ENCODE data around the gene MRNIP. TPM values are rescaled to one million over a fixed set of nuclear protein-coding genes. Genes with fewer than 3 reads are reported as not detected.
A peak's percentile ranks its signal among the peaks of the same experiment; 100 is the strongest.

MRNIP gene
- polyA plus RNA-seq, 2 of the 4 experiments (the other 2 are of a cell fraction): 21.4 to 29.7 TPM

DNA sequence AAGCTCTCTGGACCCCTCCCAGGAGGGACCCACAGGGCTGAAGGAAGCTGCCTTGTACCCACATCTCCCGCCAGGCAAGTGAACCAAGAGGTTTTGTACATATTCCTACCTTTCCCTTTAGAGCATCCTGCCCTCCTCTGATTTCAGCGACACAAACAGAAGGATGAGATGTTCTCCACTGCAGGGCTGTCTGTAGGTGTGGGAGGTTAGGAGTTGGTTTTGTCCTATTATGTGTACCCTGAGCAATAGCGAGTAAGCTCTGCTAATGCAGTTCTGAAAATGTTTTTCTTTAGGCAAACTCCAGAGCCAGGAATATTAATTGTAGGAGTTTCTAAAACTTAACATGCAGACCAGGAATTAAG lies 24.9 kb downstream of the MRNIP start:
- H3K4me3 ChIP-seq: no peak overlapping the region
- ChIA-PET POLR2A (interaction anchor here (1.6 kb wide), 1 partner anchor 13 kb away, joined by 7 read pairs; the partner anchor contains the start of gene SQSTM1), CTCF (interaction anchor here (1.9 to 11.6 kb wide), 3 partner anchors 11 to 32 kb away, joined by 5 to 86 read pairs (median 6); no protein-coding TSS in a partner anchor)
- 0 out of 6 replicates have a peak overlapping the region, but pooled peaks of 1 of the 2 experiments have one; percentile 30 for H3K27ac ChIP-seq
- TF ChIP-seq TFCP2L1 (CRISPR knock-in tag; IDR thresholded peaks at IDR 0.05): no peak
- TF ChIP-seq KDM1A (IDR thresholded peaks at IDR 0.05; ENCODE audit: low read depth): no peak
- TF ChIP-seq ESRRA (IDR thresholded peaks at IDR 0.05; ENCODE audit: borderline replicate concordance, low read length): no peak
- no peak for TF ChIP-seq HOXA7 (CRISPR knock-in tag; IDR thresholded peaks at IDR 0.05)
- no peak for TF ChIP-seq EHF (CRISPR knock-in tag; IDR thresholded peaks at IDR 0.05)
- TF ChIP-seq JUN (IDR thresholded peaks at IDR 0.05): no peak; a peak in 1 of 5 replicates
- no peak for TF ChIP-seq RNF2 (IDR thresholded peaks at IDR 0.05; ENCODE audit: borderline replicate concordance, low read depth)
- no peak for TF ChIP-seq HOXB13 (CRISPR knock-in tag; IDR thresholded peaks at IDR 0.05; ENCODE audit: low read depth)
- TF ChIP-seq ZNF302 (CRISPR knock-in tag; IDR thresholded peaks at IDR 0.05): no peak
- H3K4me2 ChIP-seq: no peak overlapping the region
- H3K9me3 ChIP-seq: no peaks in the 10 kb centered on the region
- DNase-seq (ENCODE audit: low read depth in 1 of 2, low spot score in 1 of 2) (no peak), FAIRE-seq (no peak), ATAC-seq (no peak; a peak in 1 of 6 replicates)
- peaks cover 59% of the 10 kb centered on the region for H3K4me1 ChIP-seq
- WGBS (ENCODE audit: missing lambda C conversion rate): 85% methylated on average over 3 of the region's 3 CpGs

DNA sequence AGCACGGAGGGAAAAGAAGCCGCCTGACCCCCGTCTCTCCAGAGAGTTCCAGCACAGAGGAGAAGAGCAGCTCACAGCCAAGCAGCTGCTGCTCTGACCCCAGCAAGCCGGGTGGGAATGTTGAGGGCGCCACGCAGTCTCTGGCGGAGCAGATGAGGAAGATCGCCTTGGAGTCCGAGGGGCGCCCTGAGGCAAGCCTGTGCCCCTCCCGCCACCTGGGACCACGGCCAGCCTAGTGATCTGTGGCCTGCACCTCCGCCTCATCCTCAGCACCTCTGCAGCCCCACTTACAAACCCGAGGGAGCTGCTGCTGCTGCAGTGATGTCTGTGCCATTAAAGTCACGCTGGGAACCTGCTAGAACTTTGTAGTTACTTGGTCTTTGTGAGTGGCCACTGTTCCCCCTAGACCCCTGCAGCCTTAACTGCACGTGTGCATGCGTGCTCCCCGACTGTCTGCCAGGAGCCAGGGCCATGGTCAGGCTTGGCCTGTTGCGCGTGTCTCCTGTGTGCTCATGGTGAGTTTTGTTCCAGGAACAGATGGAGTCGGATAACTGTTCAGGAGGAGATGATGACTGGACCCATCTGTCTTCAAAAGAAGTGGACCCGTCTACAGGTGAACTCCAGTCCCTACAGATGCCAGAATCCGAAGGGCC lies 25.4 kb downstream of the MRNIP start:
- Histone ChIP-seq H3K4me3 (no peak overlapping the region), H3K27ac (0 out of 6 replicates have a peak overlapping the region, but pooled peaks of 1 of the 2 experiments have one; percentile 14), H3K4me2 (no peak overlapping the region), H3K4me1 (peaks cover 63% of the 10 kb centered on the region), H3K9me3 (no peaks in the 10 kb centered on the region)
- DNase-seq (ENCODE audit: low read depth in 1 of 2, low spot score in 1 of 2) (no peak), ATAC-seq (peak; percentile 2; a peak in 5 of 6 replicates), FAIRE-seq (no peak)
- POLR2A ChIA-PET: interaction anchor here (1.6 kb wide), 1 partner anchor 12 kb away, joined by 7 read pairs; the partner anchor contains the start of gene SQSTM1
- CTCF ChIA-PET: interaction anchor here (0.9 to 11.6 kb wide), 6 partner anchors 10 to 37 kb away, joined by 3 to 86 read pairs (median 4); no protein-coding TSS in a partner anchor
- WGBS (ENCODE audit: missing lambda C conversion rate): 90% methylated on average over 20 of the region's 23 CpGs
- no peak for TF ChIP-seq POLR2A (IDR thresholded peaks at IDR 0.05; ENCODE audit: low read length)
- TF ChIP-seq FOSL2 (IDR thresholded peaks at IDR 0.05): no peak
- TF ChIP-seq FOSL2 (CRISPR knock-in tag; IDR thresholded peaks at IDR 0.05): no peak; the same call in 1 of the 2 replicates
- no peak for TF ChIP-seq KDM1A (IDR thresholded peaks at IDR 0.05; ENCODE audit: low read depth)
- TF ChIP-seq POLR2AphosphoS2 (conservative IDR thresholded peaks at IDR 0.05; ENCODE audit: low read length): peak; percentile 49; the same call in 1 of the 2 replicates
- TF ChIP-seq JUN (IDR thresholded peaks at IDR 0.05): peak in 1 of 2 experiments; percentile 52; a peak in 3 of 5 replicates
- TF ChIP-seq, protein P1, sequence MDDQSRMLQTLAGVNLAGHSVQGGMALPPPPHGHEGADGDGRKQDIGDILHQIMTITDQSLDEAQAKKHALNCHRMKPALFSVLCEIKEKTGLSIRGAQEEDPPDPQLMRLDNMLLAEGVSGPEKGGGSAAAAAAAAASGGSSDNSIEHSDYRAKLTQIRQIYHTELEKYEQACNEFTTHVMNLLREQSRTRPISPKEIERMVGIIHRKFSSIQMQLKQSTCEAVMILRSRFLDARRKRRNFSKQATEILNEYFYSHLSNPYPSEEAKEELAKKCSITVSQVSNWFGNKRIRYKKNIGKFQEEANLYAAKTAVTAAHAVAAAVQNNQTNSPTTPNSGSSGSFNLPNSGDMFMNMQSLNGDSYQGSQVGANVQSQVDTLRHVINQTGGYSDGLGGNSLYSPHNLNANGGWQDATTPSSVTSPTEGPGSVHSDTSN (IDR thresholded peaks at IDR 0.05): no peak
- TF ChIP-seq, protein P2, sequence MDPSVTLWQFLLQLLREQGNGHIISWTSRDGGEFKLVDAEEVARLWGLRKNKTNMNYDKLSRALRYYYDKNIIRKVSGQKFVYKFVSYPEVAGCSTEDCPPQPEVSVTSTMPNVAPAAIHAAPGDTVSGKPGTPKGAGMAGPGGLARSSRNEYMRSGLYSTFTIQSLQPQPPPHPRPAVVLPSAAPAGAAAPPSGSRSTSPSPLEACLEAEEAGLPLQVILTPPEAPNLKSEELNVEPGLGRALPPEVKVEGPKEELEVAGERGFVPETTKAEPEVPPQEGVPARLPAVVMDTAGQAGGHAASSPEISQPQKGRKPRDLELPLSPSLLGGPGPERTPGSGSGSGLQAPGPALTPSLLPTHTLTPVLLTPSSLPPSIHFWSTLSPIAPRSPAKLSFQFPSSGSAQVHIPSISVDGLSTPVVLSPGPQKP (IDR thresholded peaks at IDR 0.05; ENCODE audit: low read depth, low read length): no peak

DNA sequence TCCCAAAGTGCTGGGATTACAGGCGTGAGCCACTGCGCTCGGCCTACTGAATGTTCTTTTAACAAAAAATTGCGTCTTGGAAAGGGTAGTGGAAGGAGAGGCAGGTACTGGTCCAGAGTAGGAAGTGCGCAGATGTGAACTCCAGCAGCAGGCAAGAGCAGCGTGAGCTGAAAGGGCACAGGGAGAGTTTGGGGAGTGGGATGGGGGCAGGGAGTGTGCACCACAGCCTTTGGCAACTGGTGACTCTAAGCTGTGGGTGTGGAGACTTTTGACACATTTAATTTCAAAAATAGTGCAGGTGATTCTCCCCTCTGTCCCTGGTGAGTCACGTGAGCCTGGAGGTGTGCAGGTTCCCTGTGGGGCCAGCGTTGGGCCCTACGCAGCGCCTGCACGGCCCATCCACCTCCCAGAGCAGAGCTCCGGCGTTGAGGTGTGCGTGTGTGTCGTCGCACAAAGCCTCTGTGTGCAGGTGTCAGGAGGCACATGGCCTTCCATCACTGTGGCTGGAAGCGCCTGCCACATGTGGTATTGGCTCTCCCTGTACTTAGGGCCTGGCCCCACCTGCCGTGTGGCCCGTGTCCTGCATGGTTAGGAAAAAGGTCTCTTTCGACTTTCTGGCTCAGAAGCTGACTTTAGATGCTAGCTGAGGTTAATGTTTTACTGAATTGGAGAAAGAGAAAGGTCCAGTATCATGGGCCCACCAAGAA lies 26.4 kb downstream of the MRNIP start:
- POLR2A ChIA-PET: interaction anchor here (0.9 to 1.6 kb wide), 2 partner anchors 10 to 11 kb away, joined by 3 to 7 read pairs; partner anchors contain the start of gene SQSTM1
- Histone ChIP-seq H3K9me3 (no peaks in the 10 kb centered on the region), H3K4me1 (peaks cover 64% of the 10 kb centered on the region), H3K4me2 (no peak overlapping the region), H3K4me3 (no peak overlapping the region), H3K27ac (peak overlapping the region in 1 of 2 experiments; percentile 8; a peak in 1 of 6 replicates)
- 87% methylated on average over 20 of the region's 20 CpGs for WGBS (ENCODE audit: missing lambda C conversion rate)
- no peak for FAIRE-seq
- TF ChIP-seq POLR2AphosphoS2 (conservative IDR thresholded peaks at IDR 0.05; ENCODE audit: low read length) (peak; percentile 76), NR3C1 (IDR thresholded peaks at IDR 0.05) (no peak), FOSB (CRISPR knock-in tag; IDR thresholded peaks at IDR 0.05) (peak; percentile 9; the same call in 1 of the 2 replicates), ESRRA (IDR thresholded peaks at IDR 0.05; ENCODE audit: borderline replicate concordance, low read length) (no peak), RAD21 (conservative IDR thresholded peaks at IDR 0.05 in 1 of 2, IDR thresholded peaks at IDR 0.05 in 1 of 2) (no peak), FOSL2 (IDR thresholded peaks at IDR 0.05) (no peak), FOSL2 (CRISPR knock-in tag; IDR thresholded peaks at IDR 0.05) (no peak), TFCP2L1 (CRISPR knock-in tag; IDR thresholded peaks at IDR 0.05) (peak; percentile 84; the same call in 1 of the 2 replicates), JUN (IDR thresholded peaks at IDR 0.05) (0 out of 5 replicates have a peak, but pooled peaks of 1 of the 2 experiments have one; percentile 21), JUNB (IDR thresholded peaks at IDR 0.05) (no peak)
- TF ChIP-seq, protein P3, sequence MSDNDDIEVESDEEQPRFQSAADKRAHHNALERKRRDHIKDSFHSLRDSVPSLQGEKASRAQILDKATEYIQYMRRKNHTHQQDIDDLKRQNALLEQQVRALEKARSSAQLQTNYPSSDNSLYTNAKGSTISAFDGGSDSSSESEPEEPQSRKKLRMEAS (IDR thresholded peaks at IDR 0.05): peak; percentile 46; the same call in 1 of the 2 replicates
- TF ChIP-seq, protein P2 (IDR thresholded peaks at IDR 0.05; ENCODE audit: low read depth, low read length): no peak
- no peak for DNase-seq (ENCODE audit: low read depth in 1 of 2, low spot score in 1 of 2)
- ATAC-seq: peak; percentile 33 to 34
- CTCF ChIA-PET: interaction anchor here (0.9 to 11.6 kb wide), 7 partner anchors 9 to 36 kb away, joined by 3 to 86 read pairs (median 3); no protein-coding TSS in a partner anchor
